22Rv1 (cell line): ENCODE results near the gene RAB11A.
A peak's percentile ranks its signal among the peaks of the same experiment; 100 is the strongest.
"Not testable (repeated sequence)": the region's sequence is repeated elsewhere in the genome, so short reads cannot be mapped to it uniquely, and the experiment has no call there.

Source experiments
- H3K27ac ChIP-seq: fragments of 450-650 bp; 2 replicates; pipeline ENCODE4 v1.5.1; 2017
- CTCF ChIP-seq: fragments of 450-650 bp; IDR thresholded peaks from 2 replicates; pipeline ENCODE4 v1.5.1; 2017; ENCODE audit warnings: mild to moderate bottlenecking
- ZFX ChIP-seq: fragments of 450-650 bp; IDR thresholded peaks from 2 replicates; pipeline ENCODE4 v1.6.1; 2017; ENCODE audit warnings: antibody characterized with exemption, borderline replicate concordance

The RAB11A gene

GRCh38 chr15:65868546-65869125 is 655 bp upstream of the RAB11A start:
- peak overlapping the region; percentile 91 for H3K27ac ChIP-seq
- no peak for TF ChIP-seq CTCF

GRCh38 chr15:65869954-65870871 is 922 bp downstream of the RAB11A start:
- TF ChIP-seq CTCF = no peak
- peak overlapping the region; percentile 91 for H3K27ac ChIP-seq

GRCh38 chr15:65870889-65871533 is 1.7 kb downstream of the RAB11A start:
- TF ChIP-seq CTCF (no peak), ZFX (no peak)
- H3K27ac ChIP-seq = peak overlapping the region; percentile 91

GRCh38 chr15:65871886-65872285 is 2.6 kb downstream of the RAB11A start:
- H3K27ac ChIP-seq = peak overlapping the region; percentile 91; the same call in 1 of the 2 replicates

DNA sequence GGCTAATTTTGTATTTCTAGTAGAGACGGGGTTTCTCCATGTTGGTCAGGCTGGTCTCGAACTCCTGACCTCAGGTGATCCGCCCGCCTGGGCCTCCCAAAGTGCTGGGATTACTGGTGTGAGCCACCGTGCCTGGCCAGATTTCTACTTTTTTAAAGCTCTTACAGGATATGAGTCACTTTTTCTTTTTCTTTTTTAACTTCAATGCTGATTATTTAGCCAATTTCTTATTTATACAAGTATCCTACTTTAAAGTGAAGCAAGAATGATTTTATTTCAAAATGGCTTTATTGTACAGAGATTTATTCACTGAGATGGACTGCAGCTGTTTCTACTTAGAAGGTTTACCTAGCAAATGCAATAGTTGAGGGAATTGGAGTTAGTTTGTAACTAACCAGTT is 3.3 kb downstream of the RAB11A start:
- H3K27ac ChIP-seq = not testable (repeated sequence)

GRCh38 chr15:65873256-65873655 is 4.0 kb downstream of the RAB11A start:
- H3K27ac ChIP-seq = no peak overlapping the region
- TF ChIP-seq CTCF (no peak), ZFX (no peak)

- TF ChIP-seq CTCF = no peak
- no peak for TF ChIP-seq ZFX
- no peak overlapping the region for H3K27ac ChIP-seq
Observed at GRCh38 chr15:65875458-65875857, 6.2 kb downstream of the RAB11A start.

GRCh38 chr15:65877749-65878148 is 8.5 kb downstream of the RAB11A start:
- no peak overlapping the region for H3K27ac ChIP-seq
- TF ChIP-seq ZFX (no peak), CTCF (no peak)
